ENCODE results near the gene BACE1-AS. TPM values are rescaled to one million over a fixed set of nuclear protein-coding genes. Genes with fewer than 3 reads are reported as not detected.

Gene BACE1-AS
- total RNA-seq, 1 experiment from 2014 or later, result 3.2 TPM

GRCh38 chr11:117335399-117335798 is 44.3 kb downstream of the BACE1-AS start:
- no peak for DNase-seq
- H3K4me3 ChIP-seq, result no peak overlapping the region
- no peaks in the 10 kb centered on the region for H3K9me3 ChIP-seq
- peaks cover 11% of the 10 kb centered on the region for H3K36me3 ChIP-seq
- H3K27me3 ChIP-seq, result no peaks in the 10 kb centered on the region

GRCh38 chr11:117337076-117337475 is 45.9 kb downstream of the BACE1-AS start:
- DNase-seq, result no peak
- Histone ChIP-seq H3K4me3 (no peak overlapping the region), H3K27me3 (no peaks in the 10 kb centered on the region), H3K9me3 (no peaks in the 10 kb centered on the region), H3K36me3 (peaks cover 17% of the 10 kb centered on the region)

Other genes starting within 250 kb of the BACE1-AS start
- gene SIK3, start 192.9 kb upstream of the BACE1-AS start, total RNA-seq (2014; rRNA removed; shearing (Covaris generic); ENCODE audit: low replicate concordance), result 4.1 and 4.3 TPM in 2 replicates
- gene PAFAH1B2, start 147.1 kb upstream of the BACE1-AS start, total RNA-seq (2014; rRNA removed; shearing (Covaris generic); ENCODE audit: low replicate concordance), result 143 and 205 TPM in 2 replicates
- 2.7 and 19.8 TPM in 2 replicates for gene SIDT2, start 112.6 kb upstream of the BACE1-AS start, total RNA-seq (2014; rRNA removed; shearing (Covaris generic); ENCODE audit: low replicate concordance)
- 0.44 and 0.92 TPM in 2 replicates for gene TAGLN, start 92.0 kb upstream of the BACE1-AS start, total RNA-seq (2014; rRNA removed; shearing (Covaris generic); ENCODE audit: low replicate concordance)
- 24.9 and 26.7 TPM in 2 replicates for gene PCSK7, start 59.3 kb upstream of the BACE1-AS start, total RNA-seq (2014; rRNA removed; shearing (Covaris generic); ENCODE audit: low replicate concordance)
- gene RNF214, start 58.7 kb upstream of the BACE1-AS start, total RNA-seq (2014; rRNA removed; shearing (Covaris generic); ENCODE audit: low replicate concordance), result 1.3 and 2.4 TPM in 2 replicates
- gene BACE1, start 24.9 kb downstream of the BACE1-AS start, total RNA-seq (2014; rRNA removed; shearing (Covaris generic); ENCODE audit: low replicate concordance), result 7.6 and 9.1 TPM in 2 replicates
- gene CEP164, start 36.5 kb downstream of the BACE1-AS start, total RNA-seq (2014; rRNA removed; shearing (Covaris generic); ENCODE audit: low replicate concordance), result 23.2 and 33.1 TPM in 2 replicates